HG03460 (cell line): ENCODE data around the gene CACNA1E.

Experiments
- ATAC-seq: cut with Tn5 transposase; IDR thresholded peaks from one replicate; pipeline ENCODE4 v1.9.1; 2021; ENCODE audit not compliant: unreplicated experiment

Gene CACNA1E

GRCh38 chr1:181626279-181626938, 143.1 kb downstream of the CACNA1E start:
- no peak for ATAC-seq

DNA sequence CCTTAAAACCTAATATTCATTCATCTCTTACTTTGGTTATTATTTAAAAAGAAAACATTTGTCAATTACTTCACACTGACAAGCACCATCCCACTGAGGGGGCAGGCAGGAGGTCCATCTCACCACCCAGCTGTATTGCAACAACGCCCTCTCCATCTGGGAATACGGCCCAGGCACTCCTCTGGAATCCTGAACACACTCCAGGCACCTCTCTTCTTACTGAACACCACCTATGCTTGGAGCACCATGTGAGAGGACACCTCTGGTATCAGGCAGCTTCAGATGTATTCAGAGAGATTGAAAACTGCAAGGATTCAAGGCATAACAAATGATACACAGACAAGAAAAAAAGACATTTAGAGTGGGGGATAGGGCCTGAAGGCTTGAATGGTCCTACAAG, 147.1 kb downstream of the CACNA1E start:
- ATAC-seq, result no peak

DNA sequence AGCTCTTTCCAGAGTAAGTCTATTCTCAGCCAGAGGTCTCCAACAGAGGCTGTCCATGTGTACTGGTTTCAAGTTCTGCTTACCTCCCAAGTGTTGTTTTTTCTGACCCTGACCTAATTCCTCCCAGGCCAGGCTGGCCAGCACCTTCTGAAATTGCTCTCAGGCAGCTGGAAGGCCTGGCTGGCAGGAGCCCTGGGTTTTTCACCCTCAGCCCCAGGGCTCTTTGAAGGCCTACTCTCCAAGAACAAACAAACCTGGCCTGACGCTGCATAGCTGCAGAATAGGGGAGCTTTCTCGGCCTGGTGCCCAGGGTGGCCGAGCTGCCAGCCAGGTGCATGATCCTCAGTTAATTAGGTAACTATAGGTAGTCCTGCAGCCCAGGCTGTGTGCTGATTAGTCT, 147.5 kb downstream of the CACNA1E start:
- ATAC-seq, result no peak

DNA sequence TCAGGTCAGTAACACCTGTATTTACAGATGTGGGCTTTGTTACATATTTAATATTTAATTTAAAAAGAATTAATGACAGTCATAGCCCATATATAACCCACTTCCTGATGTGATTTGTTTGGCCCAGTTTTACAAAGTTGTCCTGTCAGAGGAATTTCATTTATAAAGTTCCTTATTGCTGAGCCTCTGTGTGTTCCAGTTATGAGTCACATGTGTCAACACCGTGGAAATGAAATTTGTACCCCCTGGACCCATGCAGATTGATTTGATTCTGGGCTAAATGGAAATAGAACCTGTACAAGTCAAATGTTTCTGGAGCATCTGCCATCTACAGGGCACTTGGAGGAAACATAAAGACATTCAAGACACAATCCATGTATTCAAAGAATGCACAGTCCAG, 149.2 kb downstream of the CACNA1E start:
- no peak for ATAC-seq

DNA sequence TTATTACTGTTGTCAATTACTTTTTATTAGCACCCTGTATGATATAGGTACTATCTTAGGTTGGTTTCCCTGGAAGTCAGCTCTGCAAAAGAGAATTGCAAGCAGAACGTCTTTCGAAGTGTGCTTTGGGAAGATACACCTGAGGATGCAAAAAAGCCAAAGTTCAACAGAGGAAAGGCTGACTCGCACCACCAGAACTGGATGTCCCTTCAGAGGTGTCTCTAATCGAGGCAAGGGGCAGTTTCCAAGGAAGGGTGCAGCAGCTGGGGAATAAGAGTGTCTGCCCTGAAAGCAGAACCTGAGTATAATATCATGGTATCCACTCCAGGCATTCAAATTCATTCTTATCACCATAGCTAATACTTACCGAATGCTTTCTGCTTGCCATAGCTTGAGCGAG, 149.6 kb downstream of the CACNA1E start:
- no peak for ATAC-seq

DNA sequence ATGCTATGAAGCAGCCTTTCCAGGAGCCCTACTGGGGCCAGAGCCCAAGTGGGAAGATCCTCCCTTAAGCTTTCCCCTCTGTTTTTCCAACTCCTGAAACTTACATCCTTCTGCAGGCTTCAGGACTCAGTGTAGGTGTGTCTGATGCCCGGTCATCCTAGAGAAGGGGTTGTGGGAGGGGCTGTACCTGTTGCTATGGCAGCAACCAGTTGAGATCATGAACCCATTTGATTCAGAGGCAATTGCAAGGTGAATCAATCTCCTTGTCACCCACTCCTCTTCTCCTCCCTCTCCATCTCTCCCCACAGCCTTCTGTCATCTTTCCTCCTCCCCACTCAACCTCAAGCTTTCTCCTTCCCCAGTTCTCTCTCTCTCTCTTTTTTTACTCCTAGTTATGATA, 151.8 kb downstream of the CACNA1E start:
- no peak for ATAC-seq

DNA sequence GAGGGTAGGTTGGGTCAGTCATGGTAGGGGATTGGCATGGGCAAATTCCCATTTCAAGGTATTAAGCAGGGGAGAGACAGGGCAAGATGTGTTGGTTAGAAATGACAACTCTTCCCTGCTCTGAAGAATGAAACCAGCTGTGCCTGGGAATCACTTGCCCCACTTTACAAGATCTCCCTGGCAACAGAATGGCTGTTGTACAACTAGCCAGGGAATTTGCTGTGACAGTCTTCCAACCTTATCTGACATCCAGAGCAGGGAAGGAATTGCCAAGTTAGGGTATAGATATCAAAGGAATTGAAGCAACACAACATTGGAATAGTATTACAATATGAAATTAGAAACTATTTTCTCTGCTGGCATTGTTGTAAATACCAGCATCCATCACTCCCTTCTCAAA, 154.7 kb downstream of the CACNA1E start:
- no peak for ATAC-seq

DNA sequence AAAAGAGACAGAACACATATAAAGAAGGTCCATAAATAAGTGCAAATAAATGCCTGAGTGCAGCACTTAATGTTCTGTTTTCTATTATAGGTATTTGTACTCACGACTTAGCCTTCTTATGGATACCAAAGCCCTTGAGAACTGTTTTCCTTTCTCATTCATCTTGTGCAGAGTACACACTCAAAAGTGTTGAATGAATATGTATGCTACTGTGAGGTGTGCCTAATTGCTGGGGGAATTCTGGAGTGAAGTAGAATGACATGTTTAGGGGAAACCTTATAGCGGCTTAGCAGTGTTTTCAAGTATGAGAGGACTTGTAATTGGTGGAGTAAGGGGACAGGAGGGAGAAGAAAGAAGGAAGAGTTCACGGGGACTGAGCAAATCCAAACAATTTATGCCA, 157.6 kb downstream of the CACNA1E start:
- no peak for ATAC-seq

GRCh38 chr1:181643631-181644030, 160.3 kb downstream of the CACNA1E start:
- ATAC-seq, result no peak

DNA sequence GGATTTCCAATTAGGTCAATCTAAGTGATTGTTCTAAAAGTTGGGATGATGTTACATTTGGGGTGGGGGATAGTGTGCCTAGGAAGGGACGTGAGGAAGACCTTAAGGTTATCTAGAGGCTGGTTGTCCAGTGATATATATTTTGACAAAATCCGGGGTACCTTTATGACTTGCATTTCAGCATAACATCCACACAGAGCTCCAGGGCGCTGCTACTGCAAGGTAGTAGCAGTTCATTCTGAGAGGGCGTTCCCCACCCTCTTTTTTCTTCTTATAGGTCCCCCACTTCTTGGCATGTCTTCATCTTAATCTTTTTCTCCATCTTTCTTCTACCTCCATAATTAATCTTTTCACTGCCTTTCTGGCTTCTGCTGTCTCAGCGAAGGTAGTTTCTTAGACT, 161.9 kb downstream of the CACNA1E start:
- ATAC-seq, result no peak

DNA sequence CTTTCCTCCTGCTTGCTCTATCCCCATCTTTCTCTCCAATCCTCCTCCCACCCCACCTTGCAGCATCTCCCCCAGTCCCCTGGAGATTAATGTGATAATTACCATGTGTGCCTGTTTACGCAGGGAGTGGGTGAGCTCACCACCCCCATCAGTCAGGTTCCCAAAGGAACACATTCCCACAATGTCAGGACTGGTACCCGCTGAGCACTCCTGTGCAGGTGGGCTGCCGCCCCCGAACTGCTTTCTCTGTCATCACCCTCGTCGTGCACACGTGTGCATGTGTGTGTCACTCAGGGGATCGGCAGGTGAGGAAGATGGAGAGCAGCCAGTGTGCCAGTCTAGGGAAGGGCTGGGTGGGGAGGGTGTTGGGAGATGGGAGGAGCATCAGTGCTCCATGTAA, 163.4 kb downstream of the CACNA1E start:
- no peak for ATAC-seq

DNA sequence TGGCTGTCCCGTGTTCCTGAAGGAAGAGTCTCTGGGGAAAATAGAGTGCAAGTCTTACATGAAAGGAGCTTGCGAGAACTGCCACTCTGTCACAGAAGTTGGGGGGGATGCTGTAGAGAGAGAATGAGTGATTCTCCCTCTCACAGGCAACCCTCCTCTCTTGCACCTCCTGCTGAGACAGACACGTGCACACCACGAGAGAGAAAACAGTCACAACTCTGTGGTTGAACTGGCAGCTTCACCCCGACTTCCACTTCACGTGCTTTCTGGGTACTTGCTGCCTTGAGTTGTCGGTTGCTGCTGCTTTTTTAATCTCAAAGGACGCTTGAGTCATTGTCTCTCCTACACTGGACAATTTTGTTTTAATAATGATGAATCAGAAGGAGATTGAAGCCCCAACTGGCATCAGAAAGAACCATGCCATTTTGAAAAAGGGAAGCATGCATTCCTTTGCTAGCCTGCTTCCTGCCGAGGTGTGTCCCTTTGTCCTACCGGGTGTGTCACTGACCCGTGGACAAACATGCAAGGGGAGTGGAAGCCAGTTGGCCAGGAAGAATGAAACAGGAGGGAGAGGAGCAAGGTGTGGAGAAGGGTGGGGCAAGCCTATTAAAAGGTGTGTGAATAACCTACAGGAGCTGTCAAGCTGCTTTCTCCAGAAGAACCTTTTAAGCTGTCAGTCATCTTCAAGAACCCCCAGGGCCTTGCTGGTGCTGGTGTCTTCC, 164.2 kb downstream of the CACNA1E start:
- no peak for ATAC-seq

- ATAC-seq, result no peak
Measured at GRCh38 chr1:181651276-181651675, 168.0 kb downstream of the CACNA1E start.

- no peak for ATAC-seq
Measured at GRCh38 chr1:181655756-181656155, 172.4 kb downstream of the CACNA1E start.

GRCh38 chr1:181656491-181656890, 173.2 kb downstream of the CACNA1E start:
- ATAC-seq, result no peak

- ATAC-seq, result no peak
Measured at GRCh38 chr1:181658581-181658980, 175.3 kb downstream of the CACNA1E start.

DNA sequence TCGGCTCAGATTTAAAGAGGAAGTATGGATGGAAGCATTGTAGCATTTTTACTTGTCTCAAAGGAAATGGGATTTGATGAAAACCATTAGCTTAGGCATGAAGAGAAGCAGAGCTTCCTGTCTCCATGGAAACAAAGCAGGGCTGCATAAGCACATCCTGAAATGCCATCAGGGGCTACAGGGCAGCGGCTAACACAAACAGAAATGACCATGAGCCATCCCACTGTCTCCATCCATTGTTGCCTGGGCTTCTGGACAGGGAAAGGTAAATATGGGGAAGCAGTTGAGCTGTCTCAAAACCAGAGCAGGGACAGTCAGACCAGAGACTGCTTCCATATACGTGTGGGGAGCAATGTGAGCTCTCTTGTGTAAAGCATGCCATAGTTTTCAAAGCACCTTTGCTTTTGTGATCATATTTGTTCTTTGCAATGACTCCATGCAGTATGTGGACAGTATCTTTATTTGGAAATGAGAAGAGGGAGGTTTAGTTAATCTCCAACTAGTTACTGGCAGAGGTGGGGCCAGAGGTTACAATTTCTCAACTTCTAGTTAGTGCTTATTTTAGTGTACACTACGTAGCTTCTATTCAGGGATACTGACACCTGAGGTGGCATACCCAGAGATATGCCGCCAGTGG, 176.1 kb downstream of the CACNA1E start:
- no peak for ATAC-seq

DNA sequence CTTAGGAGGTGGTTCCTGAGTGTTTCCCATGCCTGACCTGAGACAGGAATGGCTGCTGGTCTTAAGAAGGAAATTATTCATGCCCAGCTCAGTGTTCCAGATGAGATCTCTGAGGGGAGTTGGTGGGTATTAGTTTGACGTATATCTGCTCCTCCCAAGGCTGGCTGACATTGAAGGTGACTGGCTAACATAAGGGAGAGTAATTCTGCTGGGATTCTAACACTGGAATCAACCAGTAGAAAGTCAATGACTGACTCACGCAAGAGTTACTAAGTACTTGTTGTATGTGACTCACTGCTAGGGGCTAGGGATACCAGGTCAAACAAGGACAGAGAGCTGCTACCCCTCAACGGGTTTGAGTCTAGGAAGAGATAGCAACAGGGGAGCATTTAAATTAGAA, 177.3 kb downstream of the CACNA1E start:
- no peak for ATAC-seq

DNA sequence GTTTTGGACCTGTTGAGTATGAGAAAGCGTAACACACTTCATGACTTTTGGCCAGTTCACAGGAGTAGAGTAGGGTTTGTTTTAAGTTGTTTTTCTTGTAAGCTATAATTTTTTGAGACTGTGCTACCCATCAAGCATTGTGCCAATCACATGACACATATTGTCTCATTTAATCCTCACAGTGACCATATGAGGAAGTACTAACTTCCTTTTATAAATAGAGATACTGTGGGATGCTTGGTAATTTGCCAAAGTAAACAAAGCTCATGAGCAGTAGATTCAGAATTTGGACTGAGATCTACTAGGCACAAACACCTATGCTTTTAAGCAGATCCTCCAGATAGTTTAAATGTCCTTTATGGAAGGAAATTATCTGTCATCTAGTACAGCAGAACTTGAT, 178.3 kb downstream of the CACNA1E start:
- ATAC-seq, result no peak

- no peak for ATAC-seq
Measured at GRCh38 chr1:181662606-181663005, 179.3 kb downstream of the CACNA1E start.

GRCh38 chr1:181664543-181664942, 181.2 kb downstream of the CACNA1E start:
- ATAC-seq, result no peak

- no peak for ATAC-seq
Measured at GRCh38 chr1:181669246-181669645, 185.9 kb downstream of the CACNA1E start.
